HCEC 1CT (cell line): ENCODE data around the gene POM121.
"Not testable (repeated sequence)": the region's sequence is repeated elsewhere in the genome, so short reads cannot be mapped to it uniquely, and the experiment has no call there.

Source experiments
- DNase-seq: peaks from one replicate; pipeline ENCODE4 v3.0.0-alpha.2; 2017

Gene POM121

DNA sequence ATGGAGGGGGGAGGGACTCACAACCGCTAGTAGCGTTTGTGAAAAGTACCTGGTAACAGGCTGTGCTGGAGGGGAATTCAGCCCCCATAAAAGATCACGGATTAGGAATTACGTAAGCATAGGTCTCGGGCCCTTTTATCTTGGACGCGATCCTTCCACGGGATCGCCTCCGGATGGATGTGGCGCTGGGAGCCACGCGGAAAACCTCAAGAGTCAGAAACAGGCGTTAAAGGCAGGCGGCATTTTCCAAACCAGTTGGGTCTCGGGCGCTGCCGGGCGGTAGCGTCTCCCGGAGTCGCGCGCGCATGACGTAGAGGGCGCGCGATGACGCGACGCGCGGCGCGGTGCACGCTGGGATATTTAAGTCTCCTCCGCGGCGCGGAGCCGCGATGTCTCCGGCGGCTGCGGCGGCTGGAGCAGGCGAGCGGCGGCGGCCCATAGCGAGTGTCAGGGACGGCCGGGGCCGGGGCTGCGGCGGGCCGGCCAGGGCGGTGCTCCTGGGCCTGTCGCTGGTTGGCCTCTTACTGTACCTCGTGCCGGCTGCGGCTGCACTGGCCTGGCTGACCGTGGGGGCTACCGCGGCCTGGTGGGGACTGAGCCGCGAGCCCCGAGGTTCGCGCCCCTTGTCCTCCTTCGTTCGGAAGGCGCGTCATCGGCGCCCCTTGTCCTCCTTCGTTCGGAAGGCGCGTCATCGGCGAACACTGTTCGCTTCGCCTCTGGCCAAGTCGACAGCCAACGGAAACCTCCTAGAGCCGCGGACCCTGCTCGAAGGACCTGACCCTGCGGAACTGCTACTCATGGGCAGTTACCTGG lies at the start of gene POM121:
POM121 (plus strand) TSS at position 363 of the 813 bp plus-strand sequence; CDS start at position 390, 27 bp downstream.
- DNase-seq: peak; percentile 80

GRCh38 chr7:72879079-72879736 lies 45.7 kb upstream of the POM121 start:
- peak; percentile 87 for DNase-seq

DNA sequence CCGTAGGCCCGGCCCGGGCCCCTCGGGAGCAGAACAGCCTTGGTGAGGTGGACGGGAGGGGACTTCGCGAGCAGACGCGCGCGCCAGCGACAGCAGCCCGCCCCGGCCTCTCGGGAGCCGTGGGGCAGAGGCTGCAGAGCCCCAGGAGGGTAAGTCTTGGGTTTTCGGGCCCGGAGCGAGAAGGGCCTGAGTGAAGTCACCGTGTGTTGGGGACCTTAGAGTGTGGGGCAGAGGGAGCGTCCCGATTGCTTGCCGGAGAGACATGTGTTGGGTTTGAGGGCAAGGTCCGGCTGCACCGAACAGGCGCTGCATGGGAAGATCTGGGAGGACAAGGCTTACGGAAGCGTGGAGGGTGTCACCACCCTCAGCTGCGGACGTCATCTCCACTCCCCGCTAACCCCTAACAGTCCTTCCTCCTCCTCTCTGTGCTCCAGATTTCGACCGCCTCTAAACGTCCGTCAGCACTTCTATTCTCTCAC lies 45.1 kb upstream of the POM121 start:
- DNase-seq: peak; percentile 55

- DNase-seq: not testable (repeated sequence)
These were observed 33.1 kb upstream of the POM121 start for GRCh38 chr7:72891750-72892149.

- not testable (repeated sequence) for DNase-seq
These were observed 20.2 kb upstream of the POM121 start for GRCh38 chr7:72904740-72905139.

- not testable (repeated sequence) for DNase-seq
These were observed 16.5 kb upstream of the POM121 start for GRCh38 chr7:72908422-72908821.

DNA sequence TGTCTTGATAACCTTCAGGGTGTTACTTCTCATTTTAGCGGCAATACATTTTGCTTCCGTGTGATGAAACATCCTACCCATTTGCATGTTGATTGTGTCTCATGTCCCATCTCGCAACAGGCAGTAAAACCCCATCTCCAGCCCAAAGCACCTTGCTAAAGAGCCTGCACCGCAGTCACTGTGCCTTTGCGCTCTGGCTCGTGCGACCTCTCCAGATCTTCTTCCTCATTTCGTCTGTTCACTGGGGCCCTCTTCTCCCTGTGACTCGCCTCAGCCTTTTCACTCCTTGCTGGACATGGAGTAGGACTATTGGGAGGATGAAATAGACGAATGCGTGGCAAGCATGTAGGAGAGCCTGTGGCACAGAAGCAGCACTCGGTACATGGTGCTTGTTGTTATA lies 13.5 kb upstream of the POM121 start:
- not testable (repeated sequence) for DNase-seq

GRCh38 chr7:72913750-72914149 lies 11.1 kb upstream of the POM121 start:
- DNase-seq: not testable (repeated sequence)

GRCh38 chr7:72914756-72915525 lies 10.0 kb upstream of the POM121 start:
- peak; percentile 55 for DNase-seq

GRCh38 chr7:72919256-72919775 lies 5.6 kb upstream of the POM121 start:
- peak; percentile 2 for DNase-seq

GRCh38 chr7:72924386-72924732 lies 536 bp upstream of the POM121 start:
- DNase-seq: no peak

GRCh38 chr7:72925546-72926120 lies 738 bp downstream of the POM121 start:
- DNase-seq: peak; percentile 17

GRCh38 chr7:72927791-72928190 lies 2.9 kb downstream of the POM121 start:
- not testable (repeated sequence) for DNase-seq

GRCh38 chr7:72928216-72928615 lies 3.3 kb downstream of the POM121 start:
- DNase-seq: not testable (repeated sequence)

GRCh38 chr7:72942022-72942705 lies 17.3 kb downstream of the POM121 start:
- DNase-seq: not testable (repeated sequence)

GRCh38 chr7:72942956-72943355 lies 18.1 kb downstream of the POM121 start:
- not testable (repeated sequence) for DNase-seq

GRCh38 chr7:72944937-72945336 lies 20.0 kb downstream of the POM121 start:
- DNase-seq: not testable (repeated sequence)

DNA sequence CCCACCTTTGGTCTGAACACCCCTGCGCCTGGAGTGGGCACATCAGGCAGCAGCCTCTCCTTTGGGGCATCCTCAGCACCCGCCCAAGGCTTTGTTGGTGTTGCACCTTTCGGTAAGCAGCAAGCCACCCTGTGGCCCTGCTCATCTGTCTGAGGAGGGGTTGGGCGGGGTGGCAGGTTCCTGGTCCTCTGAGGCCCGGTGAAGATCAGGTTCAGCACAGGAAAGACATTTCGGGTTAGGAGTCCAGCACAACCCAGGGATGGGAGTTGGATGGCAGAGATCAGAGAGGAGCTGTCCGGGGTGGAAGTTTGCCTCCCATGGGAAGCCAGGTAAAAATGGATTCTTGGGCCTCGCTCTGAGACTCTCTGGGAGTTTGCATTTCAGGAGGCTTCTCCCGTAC lies 20.7 kb downstream of the POM121 start:
- not testable (repeated sequence) for DNase-seq

DNA sequence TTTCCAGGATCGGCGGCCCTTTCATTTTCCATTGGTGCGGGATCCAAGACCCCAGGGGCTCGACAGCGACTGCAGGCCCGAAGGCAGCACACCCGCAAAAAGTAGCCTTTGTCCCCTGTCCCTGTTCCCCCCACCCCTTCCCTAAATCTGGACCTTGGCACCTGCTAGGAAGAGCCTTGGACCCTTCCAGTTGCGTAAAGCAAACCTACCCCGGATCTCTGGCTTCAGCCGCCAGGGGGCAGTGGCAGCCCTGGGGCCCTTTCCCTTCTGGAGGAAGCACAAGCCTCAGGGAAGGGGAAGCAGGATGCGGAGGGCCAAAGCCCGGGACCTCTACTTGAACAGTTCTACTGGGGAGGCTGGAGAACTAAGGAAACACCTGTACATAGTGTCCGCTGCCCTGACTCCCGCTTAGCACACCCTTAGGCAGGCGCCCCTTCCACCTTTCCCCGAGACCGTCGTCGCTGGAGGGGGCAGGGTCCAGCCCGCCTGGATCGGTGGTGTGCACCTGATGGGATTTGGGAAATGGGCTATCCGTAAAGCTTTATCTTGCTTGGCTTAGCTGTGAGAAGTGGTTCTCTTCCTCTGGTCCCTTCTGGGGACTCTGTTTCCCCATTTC lies 21.3 kb downstream of the POM121 start:
- not testable (repeated sequence) for DNase-seq

DNA sequence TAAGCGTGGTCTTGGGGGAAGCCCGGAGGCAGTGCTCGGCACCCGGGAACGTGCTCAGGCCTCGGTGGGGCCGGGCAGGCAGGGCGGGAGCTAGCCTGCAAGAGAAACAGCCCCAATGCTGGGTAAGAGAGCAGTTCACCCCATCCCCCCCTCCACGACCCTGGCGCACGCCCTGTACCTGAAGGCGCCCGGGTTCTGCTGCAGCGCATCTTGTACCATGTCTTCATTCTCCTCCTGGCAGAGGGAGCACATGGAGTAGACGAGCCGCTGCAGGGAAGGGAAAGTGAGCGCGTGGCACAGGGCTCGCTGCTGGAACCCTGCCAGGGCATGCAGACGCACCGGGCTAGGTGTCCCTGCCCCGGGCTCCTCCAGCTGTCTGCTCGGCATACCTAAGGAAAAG lies 23.8 kb downstream of the POM121 start:
- not testable (repeated sequence) for DNase-seq

DNA sequence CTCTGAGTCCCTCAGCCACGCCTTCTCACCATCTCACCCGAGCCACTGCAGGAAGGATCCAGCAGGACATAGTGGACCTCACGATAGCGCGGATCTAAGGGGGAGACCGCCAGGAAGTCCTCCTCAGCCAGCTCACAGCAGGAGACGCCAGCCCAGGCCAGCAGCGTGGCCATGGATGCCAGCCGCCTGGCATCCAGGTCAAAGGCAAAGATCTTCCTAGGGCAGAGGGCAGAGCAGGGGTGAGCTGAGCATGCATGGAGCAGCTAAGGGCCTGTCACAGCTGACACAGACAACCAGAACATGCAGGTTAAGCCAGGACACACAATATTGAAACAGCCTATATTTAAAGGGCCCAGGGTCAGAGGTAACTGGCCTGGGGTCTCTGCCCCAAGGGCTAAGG lies 24.4 kb downstream of the POM121 start:
- not testable (repeated sequence) for DNase-seq
